UCSD-AML1 (cell line): Measurements from ENCODE around the gene IL1RL1.

Experiments used
- DNase-seq: peaks from one replicate; lab custom pipeline; 2025; ENCODE audit not compliant: unreplicated experiment; lab: John Stamatoyannopoulos, UW

Gene IL1RL1

GRCh38 chr2:102366406-102367112, 55.2 kb downstream of the IL1RL1 start:
- no peak for DNase-seq

DNA sequence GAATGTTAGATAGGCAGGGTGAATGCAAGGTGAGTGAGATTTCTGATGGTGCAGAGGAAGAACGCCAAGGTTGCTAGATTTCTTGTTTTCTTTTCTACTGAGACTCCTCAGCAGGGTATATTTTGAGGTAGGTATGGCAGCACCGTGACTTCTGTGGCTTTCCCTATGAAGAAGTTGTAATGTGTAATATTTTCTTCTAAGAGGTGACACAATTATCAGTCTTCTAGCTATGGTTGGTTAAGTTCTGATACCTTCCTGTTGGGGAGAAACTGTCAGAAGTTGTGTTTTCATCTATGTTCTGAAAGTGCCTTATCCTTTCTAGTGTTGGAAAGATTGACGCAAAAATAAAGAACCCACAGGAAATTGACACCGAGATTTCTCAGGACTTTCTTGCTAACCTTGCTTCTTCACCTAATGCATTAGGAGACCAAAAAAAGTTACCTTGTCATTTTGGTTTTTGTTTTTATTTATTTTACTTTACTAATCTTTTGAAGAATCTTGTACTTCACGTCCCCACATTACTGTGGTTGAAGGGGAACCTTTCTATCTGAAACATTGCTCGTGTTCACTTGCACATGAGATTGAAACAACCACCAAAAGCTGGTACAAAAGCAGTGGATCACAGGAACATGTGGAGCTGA, 56.1 kb downstream of the IL1RL1 start:
- no peak for DNase-seq

DNA sequence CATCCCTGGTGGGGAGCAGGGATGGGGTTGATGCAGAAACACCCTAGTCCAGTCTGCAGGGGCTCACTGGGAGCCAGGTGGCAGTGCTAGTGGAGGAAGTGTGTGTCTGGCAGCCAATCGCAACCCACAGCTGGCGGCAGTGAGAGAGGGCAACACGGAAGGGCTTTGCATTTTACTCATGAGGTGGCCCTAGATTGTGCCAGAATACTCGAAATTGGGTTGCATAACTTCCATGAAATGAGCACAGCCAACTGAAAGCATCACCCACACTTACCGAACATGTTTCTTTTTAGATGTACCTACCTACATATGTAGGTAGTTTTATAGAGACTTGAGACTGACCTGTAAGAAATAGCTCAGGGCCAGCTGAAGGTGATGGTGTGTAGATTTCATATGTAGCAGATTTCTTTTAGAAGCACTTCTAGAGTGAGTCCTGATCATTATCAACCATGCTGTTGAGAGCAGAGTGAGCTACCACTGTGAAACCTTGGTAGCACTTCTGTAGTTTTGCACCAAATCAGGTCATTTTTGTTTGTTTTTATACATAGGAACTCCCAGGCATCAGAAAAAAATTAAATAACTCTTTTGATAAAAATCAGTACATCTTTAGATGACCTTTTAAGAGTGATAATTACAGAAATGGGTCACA, 57.2 kb downstream of the IL1RL1 start:
- DNase-seq, result no peak

GRCh38 chr2:102369866-102370265, 58.5 kb downstream of the IL1RL1 start:
- DNase-seq, result no peak

- DNase-seq, result no peak
These were observed 64.8 kb downstream of the IL1RL1 start for GRCh38 chr2:102376052-102376591.

DNA sequence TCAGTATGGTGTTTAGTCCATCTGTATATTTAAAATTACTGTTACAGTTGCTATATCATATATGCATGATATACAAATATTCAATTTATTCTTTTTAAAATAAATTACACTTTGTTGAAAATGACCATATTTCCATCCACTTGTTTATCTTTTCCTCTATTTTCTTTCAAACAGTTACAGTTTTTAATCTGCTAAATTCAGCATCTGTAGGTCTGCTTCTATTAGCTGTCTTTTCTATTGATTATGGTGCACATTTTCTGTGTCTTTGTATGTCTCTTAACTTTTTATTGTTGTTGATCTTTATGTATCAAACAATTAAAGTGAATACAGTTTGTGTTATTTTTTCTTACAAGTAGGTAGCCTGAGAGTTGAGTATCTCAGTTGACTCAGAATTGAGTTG, 72.4 kb downstream of the IL1RL1 start:
- no peak for DNase-seq

GRCh38 chr2:102385522-102385921, 74.2 kb downstream of the IL1RL1 start:
- no peak for DNase-seq

DNA sequence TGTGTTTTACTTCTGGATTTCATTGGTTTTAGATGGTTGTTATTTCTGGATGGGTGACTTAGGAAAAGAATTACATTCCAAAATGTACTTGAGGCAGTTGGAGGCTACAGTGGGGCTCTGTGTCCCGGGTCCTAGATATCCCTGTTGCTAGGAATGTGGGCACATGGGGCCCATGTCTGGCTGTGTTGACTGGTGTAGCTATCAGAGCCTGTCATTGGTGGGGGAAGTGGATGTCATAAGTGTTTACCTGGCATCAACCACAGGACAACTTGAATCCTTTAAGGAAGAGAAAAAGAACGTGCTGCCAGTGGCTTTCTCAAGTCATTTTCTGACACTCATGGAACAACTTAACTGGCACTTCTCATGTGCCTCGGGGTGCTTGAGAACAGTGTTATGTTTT, 74.6 kb downstream of the IL1RL1 start:
- no peak for DNase-seq

DNA sequence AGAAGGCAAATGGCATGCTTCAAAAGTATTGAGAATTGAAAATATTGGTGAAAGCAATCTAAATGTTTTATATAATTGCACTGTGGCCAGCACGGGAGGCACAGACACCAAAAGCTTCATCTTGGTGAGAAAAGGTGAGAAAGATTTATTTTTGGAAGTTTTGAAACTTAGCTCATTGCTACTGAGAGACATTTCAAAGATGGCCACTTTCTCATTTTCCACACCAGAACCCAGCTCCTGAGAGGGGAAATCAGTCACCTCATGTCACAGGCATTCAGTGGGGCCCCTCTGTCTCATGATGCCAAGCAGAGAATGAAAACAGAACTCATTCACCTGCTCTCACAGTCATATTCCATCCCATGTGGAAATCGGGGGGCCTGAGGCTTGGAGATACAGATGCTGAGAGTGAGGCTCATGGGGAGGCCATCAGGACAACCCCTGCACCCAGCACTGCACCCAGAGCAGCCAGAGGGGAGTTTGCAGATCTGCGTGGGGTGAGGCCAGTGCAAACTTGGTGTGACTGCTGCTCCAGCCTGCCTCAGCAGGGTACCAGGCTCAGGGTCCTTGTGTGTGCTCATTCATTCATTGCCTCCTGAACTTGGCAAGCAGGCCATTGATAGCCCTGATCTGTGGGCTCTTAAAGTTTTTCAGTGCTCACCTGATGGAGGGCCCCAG, 75.6 kb downstream of the IL1RL1 start:
- DNase-seq, result no peak

DNA sequence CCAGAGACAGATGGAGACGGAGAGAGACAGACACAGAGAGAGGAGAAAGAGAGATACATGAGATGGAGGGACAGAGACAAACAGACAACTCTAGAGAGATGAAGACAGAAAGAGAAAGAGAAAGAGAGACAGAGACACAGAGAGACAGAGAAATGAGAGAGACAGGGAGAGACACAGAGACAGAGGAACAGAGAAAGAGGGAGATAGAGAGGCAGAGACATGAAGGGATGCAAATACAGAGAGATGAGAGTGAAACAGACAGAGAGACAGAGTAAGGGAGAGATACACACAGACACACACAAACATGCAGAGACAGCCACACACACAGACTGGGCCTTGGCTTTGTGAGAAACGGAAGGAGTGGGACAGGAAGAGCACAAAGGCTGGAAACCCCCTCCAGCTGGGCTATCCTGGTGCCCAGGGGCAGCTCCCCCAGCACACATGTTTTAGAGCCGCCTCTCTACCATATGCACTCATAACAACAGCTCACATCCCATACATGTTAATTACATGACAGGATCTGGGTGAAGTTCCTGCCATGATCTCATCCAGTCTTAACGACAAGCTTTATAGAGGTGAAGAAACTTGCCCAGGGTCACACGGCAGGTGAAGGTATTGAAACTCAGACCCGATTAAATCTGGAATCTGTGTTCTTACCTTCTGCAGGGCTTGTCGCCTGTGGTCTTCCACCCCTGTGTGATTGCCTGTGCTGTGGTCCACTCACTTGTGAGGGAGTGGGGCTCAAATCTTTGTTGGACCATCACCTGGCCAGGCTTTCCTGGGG, 76.6 kb downstream of the IL1RL1 start:
- no peak for DNase-seq

GRCh38 chr2:102391565-102391964, 80.2 kb downstream of the IL1RL1 start:
- no peak for DNase-seq

- DNase-seq, result no peak
These were observed 80.7 kb downstream of the IL1RL1 start for GRCh38 chr2:102392096-102392495.

- no peak for DNase-seq
These were observed 81.6 kb downstream of the IL1RL1 start for GRCh38 chr2:102392942-102393341.

DNA sequence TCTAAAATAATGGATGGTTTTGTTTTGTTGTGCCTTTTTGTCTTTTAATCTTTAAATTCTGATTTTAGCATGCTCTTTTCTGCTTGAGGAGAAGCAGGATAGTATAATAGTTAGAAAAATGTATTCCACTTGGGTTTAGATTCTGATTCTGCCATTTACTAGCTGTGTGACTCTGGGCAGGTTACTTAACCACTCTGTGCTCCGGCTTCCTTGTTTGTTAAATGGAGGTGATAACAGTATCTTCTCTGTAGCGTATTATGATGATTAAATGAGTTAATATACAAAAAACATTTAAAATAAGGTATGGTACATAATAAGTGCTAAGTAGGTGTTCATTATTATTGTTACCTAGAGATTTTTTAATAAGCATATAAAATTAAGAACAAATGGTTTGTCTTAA, 84.6 kb downstream of the IL1RL1 start:
- DNase-seq, result no peak

DNA sequence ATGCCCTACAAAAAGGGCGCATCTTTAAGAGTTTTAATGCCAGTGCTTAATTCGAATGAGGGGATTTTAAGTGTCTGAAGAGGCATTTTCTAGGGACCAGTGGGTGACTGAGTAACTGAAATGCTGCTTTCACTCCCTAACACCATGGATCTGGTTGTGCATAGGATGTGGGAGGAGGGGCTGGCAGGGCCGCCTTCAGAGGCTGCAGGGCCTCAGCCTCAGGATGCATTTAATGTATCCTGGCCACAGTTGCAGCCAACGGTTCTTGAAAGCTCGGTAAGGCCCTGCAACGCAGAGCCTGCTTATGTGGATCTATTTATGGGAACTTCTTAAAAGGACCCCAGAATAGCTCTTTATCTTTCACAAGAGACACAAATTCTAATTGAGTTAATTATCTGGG, 85.8 kb downstream of the IL1RL1 start:
- peak; percentile 32 for DNase-seq

- no peak for DNase-seq
These were observed 88.3 kb downstream of the IL1RL1 start for GRCh38 chr2:102399499-102400141.

DNA sequence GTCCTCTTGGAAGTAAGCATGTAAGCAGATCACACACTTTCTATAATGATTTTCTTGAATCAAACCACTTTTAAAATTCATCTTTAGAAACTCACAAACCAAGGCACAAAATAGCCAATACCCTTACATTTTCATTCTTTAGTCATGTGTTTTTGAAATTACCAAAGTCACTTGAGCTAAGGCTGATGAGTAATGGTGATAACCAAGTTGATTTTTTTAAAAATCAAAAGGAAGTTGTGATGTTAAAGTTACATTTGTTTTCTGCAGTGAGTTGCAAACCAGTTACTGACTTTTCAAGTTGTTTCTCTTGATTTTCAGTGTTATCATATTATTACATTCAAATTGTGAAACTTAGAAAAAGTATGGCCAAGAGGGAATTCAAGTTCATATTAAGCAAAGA, 90.1 kb downstream of the IL1RL1 start:
- no peak for DNase-seq
